Body of pancreas (tissue), 4 donors: ENCODE measurements around the gene CCL19.

Source experiments
- CTCF ChIP-seq, 7 experiments: fragments of 450-650 bp in 4 of 7; fragments of 200-600 bp in 3 of 7; sonication (generic) in 3 of 7; IDR thresholded peaks; one replicate each; pipeline ENCODE4 v1.5.1; 2016 to 2019; ENCODE audit warnings: antibody characterized with exemption in 7 of 7
- POLR2A ChIP-seq, 3 donors: fragments of 450-650 bp; IDR thresholded peaks; one replicate each; pipeline ENCODE4 v1.6.1; 2016; ENCODE audit warnings: antibody characterized with exemption in 3 of 3, mild to moderate bottlenecking in 2 of 3

- TF ChIP-seq POLR2A (IDR thresholded peaks at IDR 0.05) (no peak), CTCF (IDR thresholded peaks at IDR 0.05) (no peak)
These were observed 46.7 kb upstream of the CCL19 start for GRCh38 chr9:34737677-34738260.
